Measurements from ENCODE around the gene DIP2C.

GRCh38 chr10:459743-460142 lies 229.7 kb downstream of the DIP2C start:
- TF ChIP-seq POLR2A (IDR thresholded peaks at IDR 0.05): no peak
- TF ChIP-seq CTCF (IDR thresholded peaks at IDR 0.05): no peak
